NOMO-1 treated with DMSO at 0.1 percent for 48 hours (cell line): Measurements from ENCODE around the gene PABPC5.

Experiments
- DNase-seq: peaks from one replicate; lab custom pipeline; 2025; ENCODE audit not compliant: unreplicated experiment; lab: John Stamatoyannopoulos, UW

Gene PABPC5

GRCh38 chrX:91434351-91435168 lies at the start of gene PABPC5:
Gene PABPC5, plus strand, starts transcription at chrX:91434839. Its CDS starts 739 bp downstream, at chrX:91435578.
- no peak for DNase-seq

GRCh38 chrX:91389026-91389425 lies 45.6 kb upstream of the PABPC5 start:
- no peak for DNase-seq

- DNase-seq = no peak
These were observed 19.9 kb upstream of the PABPC5 start for GRCh38 chrX:91414713-91415112.

- DNase-seq = no peak
These were observed 756 bp downstream of the PABPC5 start for GRCh38 chrX:91435395-91435794.
